NCI-H128 (cell line): Measurements from ENCODE around the gene HBEGF.

Experiments
- DNase-seq: peaks from one replicate; lab custom pipeline; 2025; ENCODE audit not compliant: unreplicated experiment; lab: John Stamatoyannopoulos, UW

The HBEGF gene

GRCh38 chr5:140305471-140305870 lies 40.9 kb downstream of the HBEGF start:
- DNase-seq = no peak

GRCh38 chr5:140303966-140304365 lies 42.4 kb downstream of the HBEGF start:
- no peak for DNase-seq

GRCh38 chr5:140302786-140303639 lies 43.4 kb downstream of the HBEGF start, which contains the start of gene PFDN1:
PFDN1 (minus strand) TSS chr5:140303101; CDS start chr5:140303073, 28 bp downstream.
- peak; percentile 78 for DNase-seq

GRCh38 chr5:140301136-140301535 lies 45.3 kb downstream of the HBEGF start:
- no peak for DNase-seq

GRCh38 chr5:140299056-140299455 lies 47.3 kb downstream of the HBEGF start:
- DNase-seq = no peak

- DNase-seq = no peak
Observed at GRCh38 chr5:140298183-140298601, 48.2 kb downstream of the HBEGF start.

GRCh38 chr5:140297283-140297682 lies 49.1 kb downstream of the HBEGF start:
- no peak for DNase-seq

- no peak for DNase-seq
Observed at GRCh38 chr5:140296289-140296688, 50.1 kb downstream of the HBEGF start.

GRCh38 chr5:140295414-140295813 lies 51.0 kb downstream of the HBEGF start:
- no peak for DNase-seq

- no peak for DNase-seq
Observed at GRCh38 chr5:140294753-140295152, 51.6 kb downstream of the HBEGF start.

GRCh38 chr5:140293849-140294100 lies 52.6 kb downstream of the HBEGF start:
- no peak for DNase-seq

GRCh38 chr5:140293091-140293848 lies 53.1 kb downstream of the HBEGF start:
- DNase-seq = no peak

GRCh38 chr5:140292212-140293036 lies 54.0 kb downstream of the HBEGF start:
- DNase-seq = no peak

- DNase-seq = no peak
Observed at GRCh38 chr5:140287801-140288521, 58.4 kb downstream of the HBEGF start.

GRCh38 chr5:140286424-140286823 lies 60.0 kb downstream of the HBEGF start:
- no peak for DNase-seq

GRCh38 chr5:140284013-140284412 lies 62.4 kb downstream of the HBEGF start:
- DNase-seq = no peak
